SK-N-SH treated with all-trans-retinoic acid at 6 μM for 48 hours (cell line): Measurements from ENCODE around the gene S100PBP.

Experiments
- BACH2 ChIP-seq: fragments of 250-450 bp; sonication (Bioruptor Pico); IDR thresholded peaks from 2 replicates; pipeline ENCODE4 v1.9.0; 2021; ENCODE audit warnings: mild to moderate bottlenecking, borderline replicate concordance
- ESRRG ChIP-seq: fragments of 250-450 bp; sonication (Bioruptor Pico); IDR thresholded peaks from 2 replicates; pipeline ENCODE4 v1.6.1; 2021; ENCODE audit warnings: mild to moderate bottlenecking
- ISL1 ChIP-seq: fragments of 250-450 bp; sonication (Bioruptor Pico); IDR thresholded peaks from 2 replicates; pipeline ENCODE4 v2.1.2; 2022; ENCODE audit warnings: mild to moderate bottlenecking, moderate library complexity
- SNAI2 ChIP-seq: fragments of 250-450 bp; sonication (Bioruptor Pico); IDR thresholded peaks from 2 replicates; pipeline ENCODE4 v1.5.0; 2020; ENCODE audit warnings: mild to moderate bottlenecking, moderate library complexity
- TCF4 ChIP-seq: fragments of 250-450 bp; sonication (Bioruptor Pico); IDR thresholded peaks from 2 replicates; pipeline ENCODE4 v1.8.0; 2021; ENCODE audit warnings: mild to moderate bottlenecking, moderate library complexity, borderline replicate concordance
- TOX ChIP-seq: fragments of 250-450 bp; sonication (Bioruptor Pico); IDR thresholded peaks from 2 replicates; pipeline ENCODE4 v1.8.0; 2021; ENCODE audit warnings: mild to moderate bottlenecking, moderate library complexity, borderline replicate concordance
- TSHZ2 ChIP-seq: fragments of 250-450 bp; sonication (Bioruptor Pico); IDR thresholded peaks from 2 replicates; pipeline ENCODE4 v1.5.0; 2020; ENCODE audit warnings: mild to moderate bottlenecking, moderate library complexity
- ZFP3 ChIP-seq: fragments of 250-450 bp; sonication (Bioruptor Pico); IDR thresholded peaks from 2 replicates; pipeline ENCODE4 v1.5.0; 2020; ENCODE audit warnings: mild to moderate bottlenecking, moderate library complexity
- ZFP30 ChIP-seq: fragments of 450-650 bp; formaldehyde crosslinking; IDR thresholded peaks from 2 replicates; pipeline ENCODE4 v1.5.0; 2022; ENCODE audit warnings: mild to moderate bottlenecking, moderate library complexity
- ZNF565 ChIP-seq: fragments of 450-650 bp; formaldehyde crosslinking; conservative IDR thresholded peaks from 2 replicates; pipeline ENCODE4 v1.5.0; 2020; ENCODE audit warnings: low read depth, mild to moderate bottlenecking, moderate library complexity
- ZNF8 ChIP-seq: fragments of 450-650 bp; formaldehyde crosslinking; IDR thresholded peaks from 2 replicates; pipeline ENCODE4 v1.5.0; 2020; ENCODE audit warnings: mild to moderate bottlenecking, moderate library complexity
- TF ChIP-seq, protein P1 (sequence below): fragments of 250-450 bp; sonication (Bioruptor Pico); IDR thresholded peaks from 2 replicates; pipeline ENCODE4 v1.5.1; 2020; ENCODE audit warnings: low read depth, mild to moderate bottlenecking, moderate library complexity
- TF ChIP-seq, protein P2 (sequence below): fragments of 250-450 bp; sonication (Bioruptor Pico); IDR thresholded peaks from 2 replicates; pipeline ENCODE4 v1.8.0; 2020; ENCODE audit warnings: mild to moderate bottlenecking, moderate library complexity, borderline replicate concordance

DNA sequence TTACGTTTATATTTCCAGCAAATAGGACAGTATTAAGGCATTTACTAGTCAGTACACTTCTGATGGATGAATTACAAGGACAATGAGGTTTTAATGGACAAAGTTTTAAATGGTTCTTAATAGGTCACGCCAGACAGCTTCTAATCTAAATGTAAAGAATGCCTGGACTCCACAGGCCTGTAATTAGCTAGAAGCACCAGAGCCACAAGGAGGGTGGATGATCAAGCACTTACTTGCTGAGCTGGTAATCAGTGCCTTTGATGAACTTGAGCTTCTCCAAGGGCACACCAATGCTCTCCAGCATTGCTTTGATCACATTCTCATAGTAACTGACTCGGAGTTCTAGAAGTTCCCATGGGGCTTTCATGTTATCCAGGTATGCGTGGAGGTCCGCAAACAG lies 7.1 kb upstream of the S100PBP start:
- TF ChIP-seq ESRRG (CRISPR knock-in tag) (no peak), ZNF565 (CRISPR knock-in tag) (no peak), TSHZ2 (CRISPR knock-in tag) (no peak), ZFP3 (CRISPR knock-in tag) (no peak), BACH2 (CRISPR knock-in tag) (no peak), TCF4 (no peak), ISL1 (CRISPR knock-in tag) (no peak), SNAI2 (CRISPR knock-in tag) (no peak), TOX (CRISPR knock-in tag) (no peak), ZNF8 (CRISPR knock-in tag) (no peak), ZFP30 (no peak)
- TF ChIP-seq, protein P1, sequence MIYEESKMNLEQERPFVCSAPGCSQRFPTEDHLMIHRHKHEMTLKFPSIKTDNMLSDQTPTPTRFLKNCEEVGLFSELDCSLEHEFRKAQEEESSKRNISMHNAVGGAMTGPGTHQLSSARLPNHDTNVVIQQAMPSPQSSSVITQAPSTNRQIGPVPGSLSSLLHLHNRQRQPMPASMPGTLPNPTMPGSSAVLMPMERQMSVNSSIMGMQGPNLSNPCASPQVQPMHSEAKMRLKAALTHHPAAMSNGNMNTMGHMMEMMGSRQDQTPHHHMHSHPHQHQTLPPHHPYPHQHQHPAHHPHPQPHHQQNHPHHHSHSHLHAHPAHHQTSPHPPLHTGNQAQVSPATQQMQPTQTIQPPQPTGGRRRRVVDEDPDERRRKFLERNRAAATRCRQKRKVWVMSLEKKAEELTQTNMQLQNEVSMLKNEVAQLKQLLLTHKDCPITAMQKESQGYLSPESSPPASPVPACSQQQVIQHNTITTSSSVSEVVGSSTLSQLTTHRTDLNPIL (CRISPR knock-in tag) = no peak
- TF ChIP-seq, protein P2, sequence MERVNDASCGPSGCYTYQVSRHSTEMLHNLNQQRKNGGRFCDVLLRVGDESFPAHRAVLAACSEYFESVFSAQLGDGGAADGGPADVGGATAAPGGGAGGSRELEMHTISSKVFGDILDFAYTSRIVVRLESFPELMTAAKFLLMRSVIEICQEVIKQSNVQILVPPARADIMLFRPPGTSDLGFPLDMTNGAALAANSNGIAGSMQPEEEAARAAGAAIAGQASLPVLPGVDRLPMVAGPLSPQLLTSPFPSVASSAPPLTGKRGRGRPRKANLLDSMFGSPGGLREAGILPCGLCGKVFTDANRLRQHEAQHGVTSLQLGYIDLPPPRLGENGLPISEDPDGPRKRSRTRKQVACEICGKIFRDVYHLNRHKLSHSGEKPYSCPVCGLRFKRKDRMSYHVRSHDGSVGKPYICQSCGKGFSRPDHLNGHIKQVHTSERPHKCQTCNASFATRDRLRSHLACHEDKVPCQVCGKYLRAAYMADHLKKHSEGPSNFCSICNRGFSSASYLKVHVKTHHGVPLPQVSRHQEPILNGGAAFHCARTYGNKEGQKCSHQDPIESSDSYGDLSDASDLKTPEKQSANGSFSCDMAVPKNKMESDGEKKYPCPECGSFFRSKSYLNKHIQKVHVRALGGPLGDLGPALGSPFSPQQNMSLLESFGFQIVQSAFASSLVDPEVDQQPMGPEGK = no peak
